HG03439 (cell line): Measurements from ENCODE around the gene MTHFD1L.
"Not testable (repeated sequence)": the region's sequence is repeated elsewhere in the genome, so short reads cannot be mapped to it uniquely, and the experiment has no call there.

Source experiments
- ATAC-seq: cut with Tn5 transposase; IDR thresholded peaks from one replicate; pipeline ENCODE4 v1.9.1; 2021; ENCODE audit warnings: mild to moderate bottlenecking, moderate library complexity; ENCODE audit not compliant: unreplicated experiment

Gene MTHFD1L

GRCh38 chr6:151112884-151113283 lies 247.4 kb downstream of the MTHFD1L start:
- not testable (repeated sequence) for ATAC-seq

GRCh38 chr6:151113641-151114040 lies 248.1 kb downstream of the MTHFD1L start:
- no peak for ATAC-seq

- no peak for ATAC-seq
Measured at GRCh38 chr6:151118461-151119123, 253.1 kb downstream of the MTHFD1L start.

GRCh38 chr6:151119823-151120524 lies 254.5 kb downstream of the MTHFD1L start:
- ATAC-seq, result no peak

GRCh38 chr6:151121900-151122299 lies 256.4 kb downstream of the MTHFD1L start:
- ATAC-seq, result no peak

GRCh38 chr6:151123641-151124040 lies 258.1 kb downstream of the MTHFD1L start:
- not testable (repeated sequence) for ATAC-seq

- ATAC-seq, result not testable (repeated sequence)
Measured at GRCh38 chr6:151125242-151125641, 259.7 kb downstream of the MTHFD1L start.

GRCh38 chr6:151125651-151126416 lies 260.3 kb downstream of the MTHFD1L start:
- ATAC-seq, result not testable (repeated sequence)

GRCh38 chr6:151126417-151126724 lies 260.9 kb downstream of the MTHFD1L start:
- ATAC-seq, result not testable (repeated sequence)

GRCh38 chr6:151127133-151127798 lies 261.8 kb downstream of the MTHFD1L start:
- ATAC-seq, result not testable (repeated sequence)

GRCh38 chr6:151128763-151129370 lies 263.4 kb downstream of the MTHFD1L start:
- no peak for ATAC-seq

- no peak for ATAC-seq
Measured at GRCh38 chr6:151130329-151130728, 264.8 kb downstream of the MTHFD1L start.

- no peak for ATAC-seq
Measured at GRCh38 chr6:151131324-151132007, 266.0 kb downstream of the MTHFD1L start.

- ATAC-seq, result no peak
Measured at GRCh38 chr6:151136141-151136755, 270.7 kb downstream of the MTHFD1L start.

- ATAC-seq, result no peak
Measured at GRCh38 chr6:151137542-151137941, 272.0 kb downstream of the MTHFD1L start.

- ATAC-seq, result no peak
Measured at GRCh38 chr6:151139524-151139923, 274.0 kb downstream of the MTHFD1L start.

- no peak for ATAC-seq
Measured at GRCh38 chr6:151140767-151141166, 275.3 kb downstream of the MTHFD1L start.

- no peak for ATAC-seq
Measured at GRCh38 chr6:151141685-151142084, 276.2 kb downstream of the MTHFD1L start.

GRCh38 chr6:151142676-151143075 lies 277.2 kb downstream of the MTHFD1L start:
- no peak for ATAC-seq

GRCh38 chr6:151143337-151143736 lies 277.8 kb downstream of the MTHFD1L start:
- no peak for ATAC-seq
